Measurements from ENCODE around the gene DAND5.

DAND5 gene

GRCh38 chr19:13008926-13009787 lies 39.8 kb downstream of the DAND5 start:
- Histone ChIP-seq H3K4me1 (no peaks in the 10 kb centered on the region), H3K9me3 (no peaks in the 10 kb centered on the region), H3K27me3 (ENCODE audit: low read depth) (no peaks in the 10 kb centered on the region), H3K4me3 (no peak overlapping the region), H3K36me3 (replicated peaks) (no peaks in the 10 kb centered on the region)
- no peak for DNase-seq (ENCODE audit: low spot score in 2 of 2)
- in situ Hi-C loops (cut with MboI; ENCODE audit: low sequenced_read_pairs) = no loop called here

DNA sequence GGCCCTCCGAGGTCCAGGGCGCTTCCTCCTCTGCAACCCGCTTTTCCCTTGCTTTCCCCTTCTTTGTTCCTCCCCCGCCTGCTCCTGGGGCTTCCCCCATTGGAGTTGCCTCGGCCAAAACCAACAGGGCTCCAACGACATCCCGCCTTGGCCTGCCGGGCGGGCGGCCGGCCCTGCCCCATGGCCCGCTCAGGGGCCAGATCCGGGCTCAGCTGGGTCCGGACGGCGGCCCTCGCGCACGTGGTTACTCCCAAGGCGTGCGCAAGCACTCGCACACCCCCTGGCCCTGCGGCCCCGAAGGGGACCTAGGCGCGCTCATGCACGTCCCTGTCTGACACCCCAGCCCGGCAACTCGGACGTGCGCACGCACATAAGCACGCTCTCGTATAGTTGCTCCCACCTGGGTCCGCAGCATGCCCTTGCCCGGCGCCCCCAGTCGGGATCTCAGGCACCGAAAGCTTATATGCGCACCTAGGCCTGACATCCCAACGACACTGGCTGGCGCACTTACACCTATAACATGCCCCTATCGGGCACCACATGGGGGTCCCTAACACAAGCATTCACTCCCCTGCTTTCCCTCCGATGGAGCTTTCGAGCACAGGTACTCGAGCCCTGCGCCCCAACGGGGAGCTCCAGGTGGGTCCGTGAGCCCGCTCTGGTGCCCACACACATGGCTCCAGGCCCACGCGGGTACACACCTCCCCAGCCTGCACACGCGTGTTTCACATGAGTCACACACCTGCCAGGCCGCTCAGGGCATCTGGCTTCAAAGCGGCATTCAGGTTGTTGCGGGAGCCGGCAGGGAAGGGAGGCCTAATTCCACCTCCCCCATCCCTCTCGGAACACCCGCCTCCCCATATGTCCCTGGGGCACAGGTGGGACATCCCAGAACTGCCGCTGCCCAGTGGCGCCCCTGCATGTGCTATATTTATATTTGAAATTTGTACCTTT lies 40.9 kb downstream of the DAND5 start:
- H3K4me3 ChIP-seq = no peak overlapping the region
- no peaks in the 10 kb centered on the region for H3K27me3 ChIP-seq (ENCODE audit: low read depth)

GRCh38 chr19:13010992-13011652 lies 41.7 kb downstream of the DAND5 start:
- Histone ChIP-seq H3K4me1 (no peaks in the 10 kb centered on the region), H3K27me3 (ENCODE audit: low read depth) (no peaks in the 10 kb centered on the region), H3K4me3 (no peak overlapping the region), H3K36me3 (replicated peaks) (no peaks in the 10 kb centered on the region), H3K9me3 (no peaks in the 10 kb centered on the region)
- DNase-seq (ENCODE audit: low spot score in 2 of 2) = no peak
- in situ Hi-C loops (cut with MboI; ENCODE audit: low sequenced_read_pairs) = no loop called here

More for the DNA sequence above, 40.9 kb downstream of the DAND5 start:
- Histone ChIP-seq H3K9me3 (no peaks in the 10 kb centered on the region), H3K36me3 (replicated peaks) (no peaks in the 10 kb centered on the region), H3K4me1 (no peaks in the 10 kb centered on the region)
- no peak for DNase-seq (ENCODE audit: low spot score in 2 of 2)
- in situ Hi-C loops (cut with MboI; ENCODE audit: low sequenced_read_pairs) = no loop called here

- H3K36me3 ChIP-seq (replicated peaks) = no peaks in the 10 kb centered on the region
- no peak for DNase-seq (ENCODE audit: low spot score in 2 of 2)
- no peak overlapping the region for H3K4me3 ChIP-seq
- no peaks in the 10 kb centered on the region for H3K27me3 ChIP-seq (ENCODE audit: low read depth)
- H3K4me1 ChIP-seq = no peaks in the 10 kb centered on the region
- in situ Hi-C loops (cut with MboI; ENCODE audit: low sequenced_read_pairs) = no loop called here
- no peaks in the 10 kb centered on the region for H3K9me3 ChIP-seq
Measured at GRCh38 chr19:13011653-13012389, 42.4 kb downstream of the DAND5 start.

GRCh38 chr19:13012390-13012689 lies 43.0 kb downstream of the DAND5 start:
- DNase-seq (ENCODE audit: low spot score in 2 of 2) = no peak
- no peaks in the 10 kb centered on the region for H3K27me3 ChIP-seq (ENCODE audit: low read depth)
- in situ Hi-C loops (cut with MboI; ENCODE audit: low sequenced_read_pairs) = no loop called here
- no peaks in the 10 kb centered on the region for H3K36me3 ChIP-seq (replicated peaks)
- H3K4me1 ChIP-seq = no peaks in the 10 kb centered on the region
- no peak overlapping the region for H3K4me3 ChIP-seq
- no peaks in the 10 kb centered on the region for H3K9me3 ChIP-seq

DNA sequence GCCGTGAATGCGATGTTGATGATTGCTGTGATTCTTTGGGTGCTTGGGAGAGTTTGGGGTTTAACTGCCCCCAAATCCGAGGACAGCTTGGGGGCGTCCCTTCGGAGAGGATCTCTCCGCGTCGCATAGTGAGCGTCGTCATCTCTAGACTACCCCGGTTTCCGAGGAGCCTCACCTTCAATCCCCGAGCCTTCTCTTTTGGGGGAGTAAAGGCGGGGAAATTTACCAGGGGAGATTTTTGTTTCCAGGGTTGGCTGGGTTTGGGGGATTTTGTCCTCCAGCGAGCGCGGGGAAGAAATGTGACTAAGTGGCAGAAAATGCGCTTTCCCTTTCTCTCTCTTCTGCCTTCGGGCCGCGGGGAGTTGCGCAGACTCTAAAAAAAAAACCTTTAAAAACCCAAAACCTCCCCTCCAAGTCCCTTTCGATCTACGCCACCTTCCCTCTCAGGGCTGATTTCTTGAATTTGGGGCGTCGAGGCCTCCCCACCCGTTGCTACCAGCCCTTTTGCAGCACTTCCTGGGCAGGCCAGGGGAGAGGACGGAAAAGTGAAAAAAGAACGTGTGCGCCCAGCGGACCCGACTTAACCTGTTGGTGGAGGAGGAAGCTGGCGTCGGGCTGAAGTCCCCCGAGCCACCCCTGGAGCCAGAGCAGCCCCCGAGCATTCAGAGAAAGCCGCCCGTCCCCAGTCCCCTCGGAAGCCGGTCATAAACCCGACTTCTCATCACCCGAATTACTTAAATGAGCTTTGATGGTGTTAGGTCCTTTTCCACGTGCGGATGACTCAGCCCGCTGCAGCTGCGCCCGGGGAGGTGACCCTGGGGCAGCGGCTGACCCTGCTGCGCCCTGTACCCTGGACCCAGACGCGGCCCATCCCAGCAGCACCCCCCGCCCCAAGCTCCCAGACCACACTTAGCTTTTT lies 43.6 kb downstream of the DAND5 start:
- Histone ChIP-seq H3K4me3 (no peak overlapping the region), H3K9me3 (no peaks in the 10 kb centered on the region), H3K27me3 (ENCODE audit: low read depth) (no peaks in the 10 kb centered on the region), H3K4me1 (no peaks in the 10 kb centered on the region), H3K36me3 (replicated peaks) (no peaks in the 10 kb centered on the region)
- DNase-seq (ENCODE audit: low spot score in 2 of 2) = no peak
- in situ Hi-C loops (cut with MboI; ENCODE audit: low sequenced_read_pairs) = no loop called here

DNA sequence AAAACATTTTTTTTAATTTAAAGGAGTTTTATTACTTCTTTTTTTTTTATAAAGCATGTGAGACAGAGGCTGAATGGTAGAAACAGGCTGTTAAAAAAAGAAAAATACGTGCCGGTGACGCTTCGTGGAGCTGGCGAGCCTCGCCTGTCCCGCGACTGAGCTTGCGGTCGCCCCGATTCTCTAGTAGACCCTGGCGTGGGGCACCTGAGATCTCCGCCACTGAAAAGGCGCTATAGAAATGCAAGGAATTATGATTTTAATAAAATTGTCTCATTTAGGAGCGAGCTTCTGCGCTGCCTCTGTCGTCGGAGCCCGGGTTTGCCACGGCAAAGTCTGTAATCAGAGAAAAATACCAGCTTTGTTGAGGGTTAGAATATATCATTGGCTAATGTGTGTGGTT lies 44.3 kb downstream of the DAND5 start:
- no peak for DNase-seq (ENCODE audit: low spot score in 2 of 2)
- in situ Hi-C loops (cut with MboI; ENCODE audit: low sequenced_read_pairs) = no loop called here

GRCh38 chr19:13014101-13014920 lies 44.9 kb downstream of the DAND5 start:
- Histone ChIP-seq H3K27me3 (ENCODE audit: low read depth) (no peaks in the 10 kb centered on the region), H3K36me3 (replicated peaks) (no peaks in the 10 kb centered on the region), H3K4me3 (no peak overlapping the region), H3K4me1 (no peaks in the 10 kb centered on the region), H3K9me3 (no peaks in the 10 kb centered on the region)
- DNase-seq (ENCODE audit: low spot score in 2 of 2) = no peak
- in situ Hi-C loops (cut with MboI; ENCODE audit: low sequenced_read_pairs) = no loop called here

More for the DNA sequence above, 44.3 kb downstream of the DAND5 start:
- no peak overlapping the region for H3K4me3 ChIP-seq
- H3K9me3 ChIP-seq = no peaks in the 10 kb centered on the region
- H3K4me1 ChIP-seq = no peaks in the 10 kb centered on the region
- no peaks in the 10 kb centered on the region for H3K36me3 ChIP-seq (replicated peaks)
- H3K27me3 ChIP-seq (ENCODE audit: low read depth) = no peaks in the 10 kb centered on the region

DNA sequence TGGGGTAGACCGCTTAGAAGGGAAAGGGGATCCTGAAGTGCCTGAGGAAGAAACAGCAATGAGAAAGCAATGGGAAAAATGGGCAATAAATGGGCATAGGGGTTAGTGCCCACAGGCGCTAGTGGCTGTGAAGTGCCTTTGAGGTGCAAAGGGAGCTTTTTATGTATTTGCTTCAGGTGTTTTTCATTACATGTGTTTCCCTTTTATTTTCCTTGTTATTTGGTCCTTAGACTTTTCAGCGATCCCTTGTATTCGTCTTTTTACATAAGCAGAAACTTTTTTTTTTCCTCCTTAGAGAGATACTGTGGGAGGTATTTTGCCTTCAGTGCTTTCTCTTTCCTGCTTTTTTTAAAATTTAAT lies 45.5 kb downstream of the DAND5 start:
- Histone ChIP-seq H3K27me3 (ENCODE audit: low read depth) (no peaks in the 10 kb centered on the region), H3K9me3 (no peaks in the 10 kb centered on the region), H3K4me1 (no peaks in the 10 kb centered on the region), H3K4me3 (no peak overlapping the region), H3K36me3 (replicated peaks) (no peaks in the 10 kb centered on the region)
- DNase-seq (ENCODE audit: low spot score in 2 of 2) = no peak
- in situ Hi-C loops (cut with MboI; ENCODE audit: low sequenced_read_pairs) = no loop called here

DNA sequence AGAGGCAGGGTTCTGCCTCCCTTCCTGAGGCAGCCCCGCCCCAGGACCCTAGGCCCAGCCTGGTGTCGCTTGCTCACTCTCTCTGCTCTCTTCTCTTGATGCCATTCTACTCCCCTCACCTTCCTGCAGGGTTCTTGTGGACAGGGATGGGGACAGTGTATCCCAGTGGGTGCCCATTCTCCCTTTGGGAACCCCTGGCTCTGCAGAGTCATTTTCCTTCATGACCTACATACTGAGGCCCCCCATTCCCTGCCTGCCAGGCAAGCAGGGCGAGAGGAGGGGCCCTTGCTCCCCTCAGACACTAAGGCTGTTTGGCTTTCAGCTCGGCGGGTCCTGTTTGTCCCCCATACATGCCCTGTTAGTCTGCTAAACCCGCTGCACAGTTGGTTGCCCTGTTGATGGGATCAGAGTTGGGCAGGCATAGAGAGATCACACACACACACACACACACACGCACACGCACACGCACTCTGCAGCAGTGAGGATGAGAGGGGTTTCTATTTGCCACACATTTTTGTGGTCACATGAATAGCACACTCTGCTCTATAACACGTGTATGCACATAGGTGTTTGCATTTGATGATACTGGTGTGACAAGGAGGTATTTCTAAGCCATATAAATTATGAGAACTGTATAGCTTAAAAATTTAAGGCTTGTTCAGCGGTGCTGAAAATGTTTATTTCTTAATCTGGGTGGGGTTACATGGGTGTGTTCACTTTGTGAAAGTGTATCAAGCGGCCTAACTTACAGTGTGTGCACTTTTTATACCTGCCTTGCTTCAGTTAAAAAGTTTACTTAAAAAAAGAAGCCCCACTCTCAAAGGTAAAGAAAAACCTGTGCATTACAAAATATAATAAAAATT lies 46.2 kb downstream of the DAND5 start:
- no peak overlapping the region for H3K4me3 ChIP-seq
- no peak for DNase-seq (ENCODE audit: low spot score in 2 of 2)
- H3K9me3 ChIP-seq = no peaks in the 10 kb centered on the region
- no peaks in the 10 kb centered on the region for H3K36me3 ChIP-seq (replicated peaks)
- H3K27me3 ChIP-seq (ENCODE audit: low read depth) = no peaks in the 10 kb centered on the region
- in situ Hi-C loops (cut with MboI; ENCODE audit: low sequenced_read_pairs) = no loop called here
- H3K4me1 ChIP-seq = no peaks in the 10 kb centered on the region

DNA sequence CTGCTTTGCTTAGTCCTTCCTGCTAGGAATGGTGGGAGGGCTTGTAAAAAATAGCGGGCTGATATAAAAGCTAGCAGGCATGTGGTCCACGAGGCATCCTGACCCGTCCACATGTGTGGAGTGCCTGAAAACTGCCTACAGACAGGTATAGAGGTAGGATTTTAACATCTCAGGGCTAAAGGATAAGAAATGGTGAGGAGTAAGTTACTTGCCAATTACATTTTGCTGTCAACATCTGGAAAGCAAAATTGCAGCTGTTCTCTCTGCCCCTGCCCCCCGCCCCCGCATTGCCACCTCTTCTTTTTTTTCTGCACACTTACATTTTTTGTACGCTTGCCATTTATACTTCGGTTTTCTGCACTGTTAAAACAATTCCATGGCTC lies 46.9 kb downstream of the DAND5 start:
- H3K4me1 ChIP-seq = no peaks in the 10 kb centered on the region
- no peaks in the 10 kb centered on the region for H3K9me3 ChIP-seq
- no peak overlapping the region for H3K4me3 ChIP-seq
- no peaks in the 10 kb centered on the region for H3K36me3 ChIP-seq (replicated peaks)
- in situ Hi-C loops (cut with MboI; ENCODE audit: low sequenced_read_pairs) = no loop called here
- no peak for DNase-seq (ENCODE audit: low spot score in 2 of 2)
- no peaks in the 10 kb centered on the region for H3K27me3 ChIP-seq (ENCODE audit: low read depth)
